ENCODE measurements around the gene NCBP2. TPM values are rescaled to one million over a fixed set of nuclear protein-coding genes. Genes with fewer than 3 reads are reported as not detected.

The NCBP2 gene
- total RNA-seq, 1 donor = 57.9 TPM

GRCh38 chr3:196938576-196938975 lies 3.8 kb downstream of the NCBP2 start:
- DNase-seq (ENCODE audit: low read depth) = no peak
- no peak overlapping the region for H3K4me3 ChIP-seq (ENCODE audit: low read depth, low read length)
- no peak for TF ChIP-seq CTCF (IDR thresholded peaks at IDR 0.05; ENCODE audit: insufficient read depth, low read depth, low read length)

GRCh38 chr3:196938124-196938523 lies 4.2 kb downstream of the NCBP2 start:
- no peak overlapping the region for H3K4me3 ChIP-seq (ENCODE audit: low read depth, low read length)
- DNase-seq (ENCODE audit: low read depth) = no peak
- TF ChIP-seq CTCF (IDR thresholded peaks at IDR 0.05; ENCODE audit: insufficient read depth, low read depth, low read length) = no peak

- H3K4me3 ChIP-seq (ENCODE audit: low read depth, low read length) = no peak overlapping the region
- no peak for DNase-seq (ENCODE audit: low read depth)
- TF ChIP-seq CTCF (IDR thresholded peaks at IDR 0.05; ENCODE audit: insufficient read depth, low read depth, low read length) = no peak
Measured at GRCh38 chr3:196936288-196936687, 6.0 kb downstream of the NCBP2 start.

- no peak for TF ChIP-seq CTCF (IDR thresholded peaks at IDR 0.05; ENCODE audit: insufficient read depth, low read depth, low read length)
- H3K4me3 ChIP-seq (ENCODE audit: low read depth, low read length) = no peak overlapping the region
- no peak for DNase-seq (ENCODE audit: low read depth)
Measured at GRCh38 chr3:196932600-196932999, 9.7 kb downstream of the NCBP2 start.

- no peak for DNase-seq (ENCODE audit: low read depth)
- H3K4me3 ChIP-seq (ENCODE audit: low read depth, low read length) = no peak overlapping the region
- TF ChIP-seq CTCF (IDR thresholded peaks at IDR 0.05; ENCODE audit: insufficient read depth, low read depth, low read length) = no peak
Measured at GRCh38 chr3:196931828-196932587, 10.3 kb downstream of the NCBP2 start.

- DNase-seq (ENCODE audit: low read depth) = no peak
- H3K4me3 ChIP-seq (ENCODE audit: low read depth, low read length) = no peak overlapping the region
- no peak for TF ChIP-seq CTCF (IDR thresholded peaks at IDR 0.05; ENCODE audit: insufficient read depth, low read depth, low read length)
Measured at GRCh38 chr3:196931157-196931556, 11.2 kb downstream of the NCBP2 start.

Data from fibroblast of villous mesenchyme (primary cell).